Tibial nerve (tissue), 4 donors: Measurements from ENCODE around the gene SAA4. TPM values are rescaled to one million over a fixed set of nuclear protein-coding genes. Genes with fewer than 3 reads are reported as not detected.
"Not testable (repeated sequence)": the region's sequence is repeated elsewhere in the genome, so short reads cannot be mapped to it uniquely, and the experiment has no call there.

Experiments used
- DNase-seq, 2 donors: peaks; one replicate each; pipeline ENCODE4 v3.0.0-alpha.2; 2019; ENCODE audit warnings: low spot score in 2 of 2
- H3K27ac ChIP-seq, 4 donors: fragments of 200-600 bp; sonication (generic) in 3 of 4; one replicate each; pipeline ENCODE4 v1.5.1; 2017 to 2019; ENCODE audit warnings: mild to moderate bottlenecking in 1 of 4
- H3K27me3 ChIP-seq, 2 donors: fragments of 200-600 bp; sonication (generic) in 1 of 2; one replicate each; pipeline versions ENCODE4 v1.5.1 to v1.6.0; 2017 to 2019
- H3K36me3 ChIP-seq, 3 donors: fragments of 200-600 bp; sonication (generic); one replicate each; pipeline ENCODE4 v1.5.1; 2018 to 2019
- H3K4me1 ChIP-seq, 4 donors: fragments of 200-600 bp; sonication (generic) in 3 of 4; one replicate each; pipeline ENCODE4 v1.5.1; 2017 to 2019
- H3K4me3 ChIP-seq, 4 donors: fragments of 200-600 bp; sonication (generic) in 3 of 4; one replicate each; pipeline ENCODE4 v1.5.1; 2017 to 2019; ENCODE audit warnings: mild to moderate bottlenecking in 1 of 4, moderate library complexity in 1 of 4
- H3K9me3 ChIP-seq, 4 donors: fragments of 200-600 bp; sonication (generic) in 3 of 4; one replicate each; pipeline ENCODE4 v1.5.1; 2017 to 2019
- EP300 ChIP-seq, 2 donors: sonication (generic); formaldehyde crosslinking; IDR thresholded peaks; one replicate each; pipeline ENCODE4 v1.6.1; 2017; ENCODE audit warnings: antibody characterized with exemption in 2 of 2, mild to moderate bottlenecking in 1 of 2
- POLR2A ChIP-seq, 2 donors: fragments of 450-650 bp; IDR thresholded peaks; one replicate each; pipeline ENCODE4 v1.6.1; 2017; ENCODE audit warnings: antibody characterized with exemption in 2 of 2, mild to moderate bottlenecking in 2 of 2, moderate library complexity in 2 of 2
- WGBS, 2 donors: methylation state at CpG; one replicate each; pipeline ENCODE4 v1.1.5; 2018; 5-methylcytosine and 5-hydroxymethylcytosine counted together
- total RNA-seq, 4 donors: library from RNA; depleted of rRNA; stranded (reverse); fragments of >200 nt; gene quantifications; one replicate each; pipeline ENCODE4 v1.1.0, GENCODE V29; 2016
- TF ChIP-seq, protein P1 (sequence below), 5 experiments: fragments of 200-600 bp in 3 of 5; fragments of 450-650 bp in 2 of 5; sonication (generic) in 3 of 5; IDR thresholded peaks; one replicate each; pipeline ENCODE4 v1.5.1; 2016 to 2019; ENCODE audit warnings: antibody characterized with exemption in 5 of 5, mild to moderate bottlenecking in 3 of 5, moderate library complexity in 2 of 5

Gene SAA4
- total RNA-seq, 4 donors from 2014 or later: not detected

DNA sequence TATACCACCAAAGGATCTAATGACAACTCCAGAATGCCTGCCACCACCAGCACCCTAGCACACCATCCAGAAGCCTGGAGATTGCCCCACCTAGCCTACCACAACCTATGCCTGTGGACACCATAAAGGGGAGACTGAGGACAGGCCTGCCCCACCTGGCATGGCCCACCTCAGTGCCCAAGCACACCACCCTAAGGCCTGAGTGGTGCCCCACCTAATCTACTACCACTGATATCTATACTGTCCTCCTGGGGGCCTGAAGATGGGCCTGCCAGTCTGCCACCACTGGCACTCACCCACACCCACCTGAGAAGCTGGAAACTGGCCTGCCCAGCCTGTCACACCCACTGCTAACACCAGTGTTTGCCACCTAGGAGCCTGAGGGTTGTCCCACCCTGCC lies 31.8 kb downstream of the SAA4 start:
- Histone ChIP-seq H3K27me3 (peaks cover 0 to 15% of the 10 kb centered on the region in 2 donors), H3K9me3 (peaks cover 0 to 4% (median 0%) of the 10 kb centered on the region in 4 donors), H3K4me3 (no peak overlapping the region), H3K36me3 (no peaks in the 10 kb centered on the region), H3K4me1 (no peaks in the 10 kb centered on the region), H3K27ac (no peak overlapping the region)
- DNase-seq: no peak
- no peak for TF ChIP-seq POLR2A (IDR thresholded peaks at IDR 0.05)
- no peak for TF ChIP-seq EP300 (IDR thresholded peaks at IDR 0.05)
- TF ChIP-seq, protein P1, sequence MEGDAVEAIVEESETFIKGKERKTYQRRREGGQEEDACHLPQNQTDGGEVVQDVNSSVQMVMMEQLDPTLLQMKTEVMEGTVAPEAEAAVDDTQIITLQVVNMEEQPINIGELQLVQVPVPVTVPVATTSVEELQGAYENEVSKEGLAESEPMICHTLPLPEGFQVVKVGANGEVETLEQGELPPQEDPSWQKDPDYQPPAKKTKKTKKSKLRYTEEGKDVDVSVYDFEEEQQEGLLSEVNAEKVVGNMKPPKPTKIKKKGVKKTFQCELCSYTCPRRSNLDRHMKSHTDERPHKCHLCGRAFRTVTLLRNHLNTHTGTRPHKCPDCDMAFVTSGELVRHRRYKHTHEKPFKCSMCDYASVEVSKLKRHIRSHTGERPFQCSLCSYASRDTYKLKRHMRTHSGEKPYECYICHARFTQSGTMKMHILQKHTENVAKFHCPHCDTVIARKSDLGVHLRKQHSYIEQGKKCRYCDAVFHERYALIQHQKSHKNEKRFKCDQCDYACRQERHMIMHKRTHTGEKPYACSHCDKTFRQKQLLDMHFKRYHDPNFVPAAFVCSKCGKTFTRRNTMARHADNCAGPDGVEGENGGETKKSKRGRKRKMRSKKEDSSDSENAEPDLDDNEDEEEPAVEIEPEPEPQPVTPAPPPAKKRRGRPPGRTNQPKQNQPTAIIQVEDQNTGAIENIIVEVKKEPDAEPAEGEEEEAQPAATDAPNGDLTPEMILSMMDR (IDR thresholded peaks at IDR 0.05): no peak

DNA sequence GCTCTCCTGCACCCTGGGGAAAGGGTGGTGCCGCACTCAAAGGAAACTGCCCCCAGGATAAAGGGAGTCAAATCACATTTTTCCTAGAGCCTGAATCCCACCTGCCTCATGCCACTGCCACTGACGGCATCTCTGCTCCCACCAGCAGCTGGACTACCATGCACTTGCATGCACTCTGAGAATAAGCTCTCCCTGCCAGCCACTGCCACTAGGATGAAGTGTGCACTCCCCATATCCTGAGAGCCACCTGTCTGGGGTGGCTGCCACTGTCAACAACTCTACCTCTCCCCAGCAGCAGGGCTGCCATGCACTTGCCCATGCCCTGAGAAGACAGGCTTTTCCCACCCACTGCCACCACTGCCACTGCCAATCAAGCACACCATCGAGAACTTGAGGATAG lies 32.4 kb downstream of the SAA4 start:
- H3K36me3 ChIP-seq: no peaks in the 10 kb centered on the region
- no peaks in the 10 kb centered on the region for H3K4me1 ChIP-seq
- DNase-seq: no peak
- no peak overlapping the region for H3K27ac ChIP-seq
- no peak overlapping the region for H3K4me3 ChIP-seq
- WGBS, 2 donors: 82 to 95% methylated on average over 3 of the region's 3 CpGs
- peaks cover 0 to 13% of the 10 kb centered on the region in 2 donors for H3K27me3 ChIP-seq
- peaks cover 0 to 4% (median 0%) of the 10 kb centered on the region in 4 donors for H3K9me3 ChIP-seq
- TF ChIP-seq, protein P1 (IDR thresholded peaks at IDR 0.05): no peak
- TF ChIP-seq POLR2A (IDR thresholded peaks at IDR 0.05): no peak
- no peak for TF ChIP-seq EP300 (IDR thresholded peaks at IDR 0.05)

DNA sequence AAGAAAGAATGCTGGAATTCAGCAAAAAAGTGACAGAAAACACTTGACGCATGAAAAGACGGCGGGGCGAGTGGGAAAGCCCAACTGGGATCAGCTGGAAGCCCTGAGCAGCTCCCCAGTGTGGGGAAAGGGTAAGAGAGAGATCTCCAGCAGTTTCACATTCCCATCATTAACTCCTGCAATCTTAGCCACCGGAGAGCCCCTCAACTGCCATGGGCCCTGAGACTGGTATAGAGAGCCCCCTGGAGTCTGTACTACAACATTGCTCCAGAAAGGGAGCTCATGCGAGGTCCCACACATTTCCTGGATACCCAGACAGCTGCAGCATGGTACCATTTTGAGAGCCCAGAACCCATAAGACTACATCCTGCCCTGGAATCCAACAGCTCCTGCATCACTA lies 32.9 kb downstream of the SAA4 start:
- H3K4me1 ChIP-seq: no peaks in the 10 kb centered on the region
- TF ChIP-seq, protein P1 (IDR thresholded peaks at IDR 0.05): peak in 1 of 5 experiments; percentile 9
- no peak for TF ChIP-seq EP300 (IDR thresholded peaks at IDR 0.05)
- TF ChIP-seq POLR2A (IDR thresholded peaks at IDR 0.05): no peak

DNA sequence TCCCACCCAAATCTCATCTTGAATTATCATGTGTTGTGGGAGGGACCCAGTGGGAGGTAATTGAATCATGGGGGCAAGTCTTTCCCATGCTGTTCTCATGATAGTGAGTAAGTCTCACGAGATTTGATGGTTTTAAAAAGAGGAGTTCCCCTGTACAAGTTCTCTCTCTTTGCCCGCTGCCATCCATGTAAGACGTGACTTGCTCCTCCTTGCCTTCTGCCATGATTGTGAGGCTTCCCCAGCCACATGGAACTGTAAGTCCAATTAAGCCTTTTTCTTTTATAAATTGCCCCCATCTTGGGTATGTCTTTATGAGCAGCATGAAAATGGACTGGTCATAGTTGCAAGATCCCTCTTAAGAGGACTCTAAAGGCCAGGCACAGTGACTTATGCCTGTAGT lies 38.9 kb downstream of the SAA4 start:
- not testable (repeated sequence) for DNase-seq, H3K27ac ChIP-seq, H3K36me3 ChIP-seq, H3K4me3 ChIP-seq, H3K9me3 ChIP-seq, H3K27me3 ChIP-seq, H3K4me1 ChIP-seq
- WGBS, 2 donors: 60 to 62% methylated on average over 3 of the region's 3 CpGs

More for the DNA sequence above, 32.9 kb downstream of the SAA4 start:
- Histone ChIP-seq H3K36me3 (no peaks in the 10 kb centered on the region), H3K27me3 (peaks cover 0 to 8% of the 10 kb centered on the region in 2 donors), H3K4me3 (no peak overlapping the region), H3K27ac (no peak overlapping the region), H3K9me3 (peaks cover 0 to 4% (median 0%) of the 10 kb centered on the region in 4 donors)
- 4 to 12% methylated on average over 6 of the region's 6 CpGs for WGBS, 2 donors
- DNase-seq: no peak

DNA sequence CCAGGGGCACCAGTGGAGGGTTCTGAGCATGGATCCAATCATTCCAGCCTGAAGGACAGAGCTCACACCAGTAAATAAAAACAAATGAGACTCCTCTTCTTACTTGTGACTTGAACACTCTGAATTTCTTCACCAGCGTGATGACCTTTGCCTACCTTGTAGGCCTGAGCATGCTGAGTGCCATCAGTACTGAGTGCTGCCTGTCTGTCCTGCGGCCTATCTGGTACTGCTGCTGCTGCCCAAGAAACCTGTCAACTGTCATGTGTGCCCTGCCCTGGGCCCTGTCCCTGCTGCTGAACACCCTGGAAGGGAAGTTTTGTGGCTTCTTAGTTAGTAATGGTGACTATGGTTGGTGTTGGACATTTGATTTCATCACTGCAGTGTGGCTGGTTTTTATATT lies 40.1 kb downstream of the SAA4 start:
- TF ChIP-seq POLR2A (IDR thresholded peaks at IDR 0.05) (no peak), EP300 (IDR thresholded peaks at IDR 0.05) (no peak)
- TF ChIP-seq, protein P1 (IDR thresholded peaks at IDR 0.05): no peak
- Histone ChIP-seq H3K36me3 (no peaks in the 10 kb centered on the region), H3K4me1 (no peaks in the 10 kb centered on the region)

DNA sequence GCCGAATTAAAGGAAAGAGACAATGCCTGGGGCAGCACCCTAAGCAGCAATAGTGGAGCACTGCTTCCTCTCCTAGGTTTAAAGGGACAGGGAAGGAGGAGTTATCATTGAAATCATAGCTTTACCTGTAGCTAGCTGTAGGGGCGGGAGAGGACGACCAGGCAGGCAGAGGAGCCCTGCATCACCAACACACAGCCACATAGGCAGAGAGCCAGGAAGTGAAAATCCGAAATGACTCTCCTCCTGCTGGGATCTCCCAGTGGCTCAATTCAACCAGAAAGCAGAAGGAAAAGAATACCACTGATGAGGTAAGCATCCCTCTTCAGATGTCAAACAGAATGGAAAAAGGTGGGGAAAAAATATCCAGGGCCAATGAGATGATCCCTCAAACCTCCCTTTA lies 43.6 kb downstream of the SAA4 start:
- Histone ChIP-seq H3K27me3 (no peaks in the 10 kb centered on the region), H3K27ac (no peak overlapping the region), H3K4me3 (no peak overlapping the region), H3K9me3 (no peaks in the 10 kb centered on the region), H3K4me1 (no peaks in the 10 kb centered on the region), H3K36me3 (no peaks in the 10 kb centered on the region)
- TF ChIP-seq, protein P1 (IDR thresholded peaks at IDR 0.05): no peak
- TF ChIP-seq POLR2A (IDR thresholded peaks at IDR 0.05): no peak
- no peak for TF ChIP-seq EP300 (IDR thresholded peaks at IDR 0.05)
- 28 to 45% methylated on average over 4 of the region's 4 CpGs for WGBS, 2 donors
- DNase-seq: no peak

More for the DNA sequence above, 40.1 kb downstream of the SAA4 start:
- Histone ChIP-seq H3K27me3 (no peaks in the 10 kb centered on the region), H3K9me3 (peaks cover 0 to 4% (median 0%) of the 10 kb centered on the region in 4 donors), H3K27ac (no peak overlapping the region), H3K4me3 (no peak overlapping the region)
- WGBS, 2 donors: 94% methylated on average over 2 of the region's 2 CpGs
- DNase-seq: no peak
